Mesenchymal stem cell (in vitro differentiated cells and primary cell): ENCODE results near the gene VSX1.

Experiments used
- DNase-seq: peaks from one replicate; pipeline ENCODE4 v3.0.0-alpha.2; 2013
- H2AFZ ChIP-seq: one replicate; pipeline ENCODE4 v1.6.1; 2013; ENCODE audit warnings: low read depth, mild to moderate bottlenecking, control low read depth, inconsistent platforms, low read length, moderate library complexity
- H2AK5ac ChIP-seq: 2 replicates; pipeline ENCODE4 v1.6.1; 2013; ENCODE audit warnings: low read length, moderate library complexity, mild to moderate bottlenecking, inconsistent platforms; ENCODE audit not compliant: severe bottlenecking
- H2BK120ac ChIP-seq: one replicate; pipeline ENCODE4 v1.6.1; 2013; ENCODE audit warnings: low read depth, mild to moderate bottlenecking, inconsistent platforms, low read length, moderate library complexity
- H2BK12ac ChIP-seq, 2 experiments: one replicate each; pipeline ENCODE4 v1.6.1; 2013; ENCODE audit warnings: inconsistent platforms in 2 of 2, low read length in 2 of 2, mild to moderate bottlenecking in 2 of 2, moderate library complexity in 2 of 2, control low read depth in 1 of 2
- H2BK15ac ChIP-seq: one replicate; pipeline ENCODE4 v1.6.1; 2013; ENCODE audit warnings: mild to moderate bottlenecking, low read depth, inconsistent platforms; ENCODE audit not compliant: poor library complexity, severe bottlenecking
- H2BK5ac ChIP-seq: 2 replicates; pipeline ENCODE4 v1.6.1; 2013; ENCODE audit warnings: low read depth, mild to moderate bottlenecking, low read length, control low read depth, inconsistent platforms; ENCODE audit not compliant: poor library complexity, severe bottlenecking
- H3K14ac ChIP-seq, 2 experiments: one replicate each; pipeline ENCODE4 v1.6.1; 2013; ENCODE audit warnings: inconsistent platforms in 2 of 2, low read length in 2 of 2, control low read depth in 1 of 2, mild to moderate bottlenecking in 1 of 2, moderate library complexity in 1 of 2
- H3K18ac ChIP-seq, 2 experiments: one replicate each; pipeline ENCODE4 v1.6.1; 2013; ENCODE audit warnings: inconsistent platforms in 2 of 2, low read length in 2 of 2, control low read depth in 1 of 2, low read depth in 1 of 2, mild to moderate bottlenecking in 1 of 2
- H3K23ac ChIP-seq, 2 experiments: one replicate each; pipeline ENCODE4 v1.6.1; 2013; ENCODE audit warnings: inconsistent platforms in 2 of 2, low read length in 2 of 2, mild to moderate bottlenecking in 2 of 2, moderate library complexity in 2 of 2, control low read depth in 1 of 2
- H3K27ac ChIP-seq: 2 replicates; pipeline ENCODE4 v1.5.1; 2013; ENCODE audit warnings: mild to moderate bottlenecking, moderate library complexity, low read length, control low read depth, inconsistent platforms; ENCODE audit not compliant: poor library complexity, severe bottlenecking
- H3K27me3 ChIP-seq, 2 experiments: 2 replicates each; pipeline versions ENCODE4 v1.6.1 to v1.7.0; 2013; ENCODE audit warnings: low read length in 2 of 2, mild to moderate bottlenecking in 2 of 2, moderate library complexity in 2 of 2, control low read depth in 1 of 2, inconsistent platforms in 1 of 2; ENCODE audit not compliant: control insufficient read depth in 1 of 2, insufficient read depth in 1 of 2
- H3K36me3 ChIP-seq, 2 experiments: 2 replicates each; pipeline versions ENCODE4 v1.6.1 to v1.7.0; 2013; ENCODE audit warnings: low read length in 2 of 2, control low read depth in 1 of 2, inconsistent platforms in 1 of 2, low read depth in 1 of 2, mild to moderate bottlenecking in 1 of 2; ENCODE audit not compliant: insufficient read depth in 2 of 2, control insufficient read depth in 1 of 2
- H3K4ac ChIP-seq, 2 experiments: one replicate each; pipeline ENCODE4 v1.6.1; 2013; ENCODE audit warnings: inconsistent platforms in 2 of 2, low read length in 2 of 2, mild to moderate bottlenecking in 2 of 2, moderate library complexity in 2 of 2, control low read depth in 1 of 2, low read depth in 1 of 2
- H3K4me1 ChIP-seq: 2 replicates; pipeline ENCODE4 v1.6.1; 2013; ENCODE audit warnings: low read depth, low read length, control low read depth; ENCODE audit not compliant: control insufficient read depth, insufficient read depth
- H3K4me2 ChIP-seq: 2 replicates; pipeline ENCODE4 v1.6.1; 2013; ENCODE audit warnings: low read length, mild to moderate bottlenecking, inconsistent platforms; ENCODE audit not compliant: poor library complexity, severe bottlenecking
- H3K4me3 ChIP-seq, 2 experiments: 2 replicates each; pipeline versions ENCODE4 v1.5.1 to v1.7.0; 2013; ENCODE audit warnings: low read length in 2 of 2, mild to moderate bottlenecking in 2 of 2, control low read depth in 1 of 2, low read depth in 1 of 2; ENCODE audit not compliant: insufficient read depth in 1 of 2
- H3K79me1 ChIP-seq: replicated peaks from 2 replicates; pipeline ENCODE4 v1.6.1; 2013; ENCODE audit warnings: mild to moderate bottlenecking, control low read depth, low read length, inconsistent platforms; ENCODE audit not compliant: poor library complexity, severe bottlenecking
- H3K9ac ChIP-seq: 2 replicates; pipeline ENCODE4 v1.7.0; 2013; ENCODE audit warnings: mild to moderate bottlenecking, low read length, moderate library complexity
- H3K9me3 ChIP-seq: 2 replicates; pipeline ENCODE4 v1.7.0; 2013; ENCODE audit warnings: mild to moderate bottlenecking, low read length; ENCODE audit not compliant: control insufficient read depth
- H4K8ac ChIP-seq: one replicate; pipeline ENCODE4 v1.6.1; 2013; ENCODE audit warnings: inconsistent platforms, mild to moderate bottlenecking, low read length, moderate library complexity
- H4K91ac ChIP-seq: one replicate; pipeline ENCODE4 v1.6.1; 2013; ENCODE audit warnings: mild to moderate bottlenecking, low read length, inconsistent platforms
- WGBS: methylation state at CpG from one replicate; pipeline ENCODE4 v1.1.7; 2013; ENCODE audit warnings: mixed read lengths; 5-methylcytosine and 5-hydroxymethylcytosine counted together

Gene VSX1

DNA sequence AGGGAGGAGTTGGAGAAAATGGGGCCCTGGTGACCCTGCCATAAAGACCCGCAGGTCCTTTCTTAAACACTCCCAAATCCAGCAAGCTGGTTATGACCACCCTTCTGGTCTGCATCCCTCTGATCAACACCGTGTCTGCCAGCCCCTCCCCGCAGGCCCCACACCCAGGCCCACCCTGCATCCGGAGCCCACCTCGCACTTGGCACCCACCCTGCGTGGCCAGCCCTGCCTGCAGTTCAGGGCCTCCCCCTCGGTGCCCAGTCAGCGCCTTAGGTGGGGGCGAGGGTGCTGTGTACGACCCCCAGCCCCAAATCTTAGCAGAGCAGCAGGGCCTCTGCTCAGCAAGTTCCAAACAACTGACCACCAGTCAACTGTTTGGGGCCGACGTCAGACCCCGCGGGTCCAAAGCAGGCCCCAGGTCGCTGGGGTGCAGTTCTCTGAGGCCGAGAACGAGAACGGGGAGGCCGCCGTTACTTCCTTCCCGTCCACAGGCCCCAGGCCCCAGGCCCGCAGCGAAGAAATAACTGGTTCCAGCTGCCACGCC is 25.2 kb downstream of the VSX1 start:
- H4K91ac ChIP-seq: peak overlapping the region; percentile 2
- no peaks in the 10 kb centered on the region for H3K36me3 ChIP-seq
- no peak overlapping the region for H2BK120ac ChIP-seq
- peak overlapping the region; percentile 94 for H3K4me2 ChIP-seq
- 40% methylated on average over 24 of the region's 24 CpGs for WGBS
- H3K79me1 ChIP-seq: peaks cover 8% of the 10 kb centered on the region
- no peak overlapping the region for H2AK5ac ChIP-seq
- H3K4ac ChIP-seq: no peak overlapping the region
- H4K8ac ChIP-seq: no peak overlapping the region
- H3K14ac ChIP-seq: no peak overlapping the region
- peaks cover 47% of the 10 kb centered on the region for H3K4me1 ChIP-seq
- no peak overlapping the region for H2BK15ac ChIP-seq
- H3K27me3 ChIP-seq: peaks cover 6 to 36% of the 10 kb centered on the region in 2 experiments
- H3K9me3 ChIP-seq: no peaks in the 10 kb centered on the region
- H2AFZ ChIP-seq: no peak overlapping the region
- no peak overlapping the region for H3K27ac ChIP-seq
- no peak for DNase-seq
- H3K23ac ChIP-seq: no peak overlapping the region
- H2BK5ac ChIP-seq: no peak overlapping the region
- peak overlapping the region; percentile 71 for H3K9ac ChIP-seq
- no peak overlapping the region for H2BK12ac ChIP-seq
- H3K18ac ChIP-seq: no peak overlapping the region
- H3K4me3 ChIP-seq: peak overlapping the region; percentile 62 to 81

DNA sequence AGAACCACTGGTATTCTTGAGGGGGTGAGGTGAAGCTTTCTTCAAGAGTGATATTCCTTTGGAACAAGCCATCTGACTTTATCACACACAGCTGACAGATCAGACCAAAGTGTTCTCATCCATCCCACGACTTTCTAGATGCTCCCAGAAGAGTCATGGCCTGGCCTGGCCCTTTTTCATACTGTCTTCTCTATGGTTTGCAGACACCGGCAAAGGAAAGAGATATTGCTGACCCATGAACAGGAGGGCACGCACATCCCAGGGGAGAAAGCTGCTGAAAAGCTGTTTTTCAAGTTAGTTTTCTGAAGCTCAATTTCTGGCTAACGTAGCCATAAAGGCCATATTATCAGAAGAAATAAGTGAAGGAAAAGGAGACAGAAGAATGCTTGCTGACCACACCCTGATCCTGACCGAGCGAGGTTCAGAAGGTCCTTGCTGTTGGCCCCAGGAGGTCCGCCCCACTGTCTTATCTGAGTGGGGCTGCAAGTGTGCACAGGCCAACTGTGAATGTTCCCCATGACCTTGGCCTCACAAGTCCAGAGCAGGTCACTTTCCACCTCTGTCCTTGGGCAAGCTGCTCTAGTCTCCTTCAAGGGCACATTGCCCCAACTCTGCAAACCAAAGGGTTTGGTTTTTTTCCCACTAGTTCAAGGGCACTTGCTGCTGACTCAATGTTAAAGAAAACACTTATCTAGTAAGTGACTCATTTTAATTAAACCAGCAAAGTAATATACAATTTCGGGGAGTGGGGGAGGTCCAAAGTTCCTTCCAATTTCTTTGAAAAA is 26.0 kb downstream of the VSX1 start:
- Histone ChIP-seq H4K8ac (no peak overlapping the region), H2BK120ac (no peak overlapping the region), H3K4me2 (no peak overlapping the region), H3K36me3 (no peaks in the 10 kb centered on the region), H2BK12ac (no peak overlapping the region), H3K14ac (no peak overlapping the region), H2BK5ac (no peak overlapping the region), H3K4me1 (peaks cover 40% of the 10 kb centered on the region), H2AFZ (no peak overlapping the region), H3K9ac (no peak overlapping the region), H3K27ac (no peak overlapping the region), H2AK5ac (no peak overlapping the region), H3K9me3 (no peaks in the 10 kb centered on the region), H3K23ac (no peak overlapping the region), H2BK15ac (no peak overlapping the region), H3K4me3 (peak overlapping the region in 1 of 2 experiments; percentile 81), H3K18ac (no peak overlapping the region), H4K91ac (no peak overlapping the region), H3K27me3 (peaks cover 7 to 27% of the 10 kb centered on the region in 2 experiments), H3K79me1 (peaks cover 10% of the 10 kb centered on the region), H3K4ac (no peak overlapping the region)
- no peak for DNase-seq
- WGBS: 86% methylated on average over 7 of the region's 8 CpGs

DNA sequence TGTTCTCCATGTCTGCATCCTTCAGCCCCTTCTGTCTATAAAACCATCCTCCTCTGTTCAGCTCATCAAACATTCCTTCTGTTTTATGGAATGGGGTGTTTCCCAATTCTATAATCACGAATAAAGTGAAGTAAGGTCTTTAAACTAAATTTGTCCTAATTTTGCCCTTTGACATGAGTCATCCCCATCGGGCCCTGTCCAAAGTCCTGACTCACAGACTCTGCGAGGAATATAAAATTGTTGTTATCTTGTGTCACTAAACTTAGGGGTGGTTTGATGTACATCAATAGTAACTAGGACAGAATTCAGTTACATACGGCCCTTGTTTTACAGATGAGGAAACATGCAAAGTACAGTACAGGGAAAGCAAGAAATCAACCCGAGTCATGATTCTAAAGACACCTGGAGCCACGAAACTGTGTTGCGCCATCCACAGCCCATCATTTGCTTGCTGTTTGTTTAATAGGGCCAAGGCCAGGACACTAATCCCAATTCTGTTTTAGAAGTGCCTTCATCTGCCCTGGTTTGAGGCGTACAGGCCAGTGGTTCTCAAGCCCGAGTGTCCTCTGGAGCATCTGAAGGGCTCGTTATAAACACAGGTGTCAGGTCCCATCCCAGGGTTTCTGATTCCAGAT is 26.8 kb downstream of the VSX1 start:
- peaks cover 10% of the 10 kb centered on the region for H3K79me1 ChIP-seq
- no peak overlapping the region for H2BK5ac ChIP-seq
- DNase-seq: no peak
- no peak overlapping the region for H3K4me2 ChIP-seq
- H3K4ac ChIP-seq: no peak overlapping the region
- H4K8ac ChIP-seq: no peak overlapping the region
- H2BK15ac ChIP-seq: no peak overlapping the region
- 91% methylated on average over 9 of the region's 10 CpGs for WGBS
- H3K23ac ChIP-seq: no peak overlapping the region
- no peak overlapping the region for H3K18ac ChIP-seq
- H3K14ac ChIP-seq: no peak overlapping the region
- no peak overlapping the region for H2BK12ac ChIP-seq
- H2AFZ ChIP-seq: no peak overlapping the region
- H3K27me3 ChIP-seq: peaks cover 12 to 21% of the 10 kb centered on the region in 2 experiments
- H3K27ac ChIP-seq: no peak overlapping the region
- no peak overlapping the region for H3K9ac ChIP-seq
- no peaks in the 10 kb centered on the region for H3K9me3 ChIP-seq
- H3K36me3 ChIP-seq: no peaks in the 10 kb centered on the region
- H2BK120ac ChIP-seq: no peak overlapping the region
- no peak overlapping the region for H3K4me3 ChIP-seq
- H3K4me1 ChIP-seq: peaks cover 39% of the 10 kb centered on the region
- H4K91ac ChIP-seq: no peak overlapping the region
- H2AK5ac ChIP-seq: no peak overlapping the region

DNA sequence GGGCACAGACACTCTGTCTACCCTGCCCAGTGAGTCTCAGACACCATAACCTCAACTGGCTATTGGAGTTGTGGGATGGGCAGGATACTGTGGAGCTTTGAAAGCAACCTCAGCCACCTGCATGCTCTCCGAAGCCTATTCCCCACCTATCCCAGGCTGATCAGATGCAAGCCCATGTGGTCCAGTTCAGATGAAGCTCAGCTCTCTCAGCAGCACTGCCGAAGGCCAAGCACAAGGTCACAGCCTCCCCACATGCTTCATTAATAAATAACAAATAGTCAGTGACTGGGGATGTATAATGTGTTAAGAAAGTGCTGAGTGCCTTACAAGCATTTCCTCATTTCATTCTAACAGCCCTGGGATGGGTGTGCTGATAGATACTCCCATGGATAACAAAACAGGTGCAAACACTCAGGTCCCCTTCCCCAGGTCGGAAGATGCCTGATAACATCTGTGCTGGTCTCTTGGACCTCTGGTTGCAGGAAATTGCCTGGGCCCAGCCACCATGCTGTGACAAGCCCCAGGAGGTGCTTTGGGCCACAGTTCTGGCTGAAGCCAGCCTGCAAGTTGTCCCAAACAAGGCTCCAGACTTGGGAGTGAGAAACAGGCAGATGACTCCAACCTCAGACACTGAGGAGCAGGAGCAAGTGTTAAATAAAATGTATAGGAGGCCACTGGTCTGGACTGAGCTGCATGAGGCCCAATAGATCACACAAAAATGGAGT is 27.7 kb downstream of the VSX1 start:
- H3K27ac ChIP-seq: no peak overlapping the region
- H3K23ac ChIP-seq: no peak overlapping the region
- no peak overlapping the region for H3K4ac ChIP-seq
- no peak overlapping the region for H3K4me2 ChIP-seq
- no peak overlapping the region for H2AFZ ChIP-seq
- no peak overlapping the region for H4K8ac ChIP-seq
- no peak for DNase-seq
- H2BK15ac ChIP-seq: no peak overlapping the region
- H2BK12ac ChIP-seq: no peak overlapping the region
- H3K4me1 ChIP-seq: peaks cover 37% of the 10 kb centered on the region
- H3K14ac ChIP-seq: no peak overlapping the region
- peaks cover 8 to 20% of the 10 kb centered on the region in 2 experiments for H3K27me3 ChIP-seq
- H3K9ac ChIP-seq: no peak overlapping the region
- no peaks in the 10 kb centered on the region for H3K36me3 ChIP-seq
- H4K91ac ChIP-seq: no peak overlapping the region
- H2BK5ac ChIP-seq: no peak overlapping the region
- no peak overlapping the region for H2BK120ac ChIP-seq
- H3K18ac ChIP-seq: no peak overlapping the region
- H2AK5ac ChIP-seq: no peak overlapping the region
- H3K4me3 ChIP-seq: no peak overlapping the region
- H3K9me3 ChIP-seq: no peaks in the 10 kb centered on the region
- WGBS: 63% methylated on average over 2 of the region's 3 CpGs
- H3K79me1 ChIP-seq: peaks cover 10% of the 10 kb centered on the region
